ENCODE results near the gene CX3CR1.

DNA sequence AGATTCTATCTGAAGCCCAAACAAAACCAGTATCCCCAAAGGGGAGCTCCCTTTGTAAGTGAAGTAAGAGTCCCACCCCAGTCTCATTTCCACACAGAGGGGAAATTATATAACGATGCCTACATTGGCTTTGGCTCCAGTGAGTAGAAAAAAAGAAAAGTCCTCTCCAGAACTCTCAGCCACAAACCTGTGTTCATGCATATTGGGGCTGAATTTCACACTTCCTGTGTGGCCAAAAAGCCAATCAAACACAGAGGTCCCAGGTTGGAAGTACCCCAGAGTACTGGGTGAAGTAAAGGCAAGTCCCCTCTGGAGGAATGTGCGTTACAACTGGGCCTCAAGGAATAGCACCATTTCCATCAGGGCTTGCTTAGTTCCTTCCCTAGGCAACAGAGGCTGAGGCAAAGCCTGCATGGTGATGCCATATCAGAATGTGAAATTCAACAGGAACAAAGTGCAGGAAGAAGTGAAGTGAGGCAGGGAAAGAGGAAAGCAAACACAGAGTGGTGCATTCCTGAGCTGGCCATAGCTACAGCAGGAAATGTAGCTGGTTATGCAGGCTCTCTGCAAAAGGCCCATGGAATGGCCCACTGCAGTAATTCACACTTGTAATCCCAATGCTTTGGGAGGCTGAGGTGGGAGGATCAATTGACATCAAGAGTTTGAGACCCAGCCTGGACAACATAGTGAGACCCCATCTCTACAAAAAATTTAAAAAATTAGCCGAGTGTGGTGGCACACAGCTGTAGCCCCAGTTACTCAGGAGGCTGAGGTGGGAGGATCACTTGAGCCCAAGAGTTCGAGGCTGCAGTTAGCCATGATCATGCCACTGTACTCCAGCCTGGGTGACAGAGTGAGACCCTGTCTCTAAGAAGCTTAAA lies 16.6 kb upstream of the CX3CR1 start:
- TF ChIP-seq, protein P1, sequence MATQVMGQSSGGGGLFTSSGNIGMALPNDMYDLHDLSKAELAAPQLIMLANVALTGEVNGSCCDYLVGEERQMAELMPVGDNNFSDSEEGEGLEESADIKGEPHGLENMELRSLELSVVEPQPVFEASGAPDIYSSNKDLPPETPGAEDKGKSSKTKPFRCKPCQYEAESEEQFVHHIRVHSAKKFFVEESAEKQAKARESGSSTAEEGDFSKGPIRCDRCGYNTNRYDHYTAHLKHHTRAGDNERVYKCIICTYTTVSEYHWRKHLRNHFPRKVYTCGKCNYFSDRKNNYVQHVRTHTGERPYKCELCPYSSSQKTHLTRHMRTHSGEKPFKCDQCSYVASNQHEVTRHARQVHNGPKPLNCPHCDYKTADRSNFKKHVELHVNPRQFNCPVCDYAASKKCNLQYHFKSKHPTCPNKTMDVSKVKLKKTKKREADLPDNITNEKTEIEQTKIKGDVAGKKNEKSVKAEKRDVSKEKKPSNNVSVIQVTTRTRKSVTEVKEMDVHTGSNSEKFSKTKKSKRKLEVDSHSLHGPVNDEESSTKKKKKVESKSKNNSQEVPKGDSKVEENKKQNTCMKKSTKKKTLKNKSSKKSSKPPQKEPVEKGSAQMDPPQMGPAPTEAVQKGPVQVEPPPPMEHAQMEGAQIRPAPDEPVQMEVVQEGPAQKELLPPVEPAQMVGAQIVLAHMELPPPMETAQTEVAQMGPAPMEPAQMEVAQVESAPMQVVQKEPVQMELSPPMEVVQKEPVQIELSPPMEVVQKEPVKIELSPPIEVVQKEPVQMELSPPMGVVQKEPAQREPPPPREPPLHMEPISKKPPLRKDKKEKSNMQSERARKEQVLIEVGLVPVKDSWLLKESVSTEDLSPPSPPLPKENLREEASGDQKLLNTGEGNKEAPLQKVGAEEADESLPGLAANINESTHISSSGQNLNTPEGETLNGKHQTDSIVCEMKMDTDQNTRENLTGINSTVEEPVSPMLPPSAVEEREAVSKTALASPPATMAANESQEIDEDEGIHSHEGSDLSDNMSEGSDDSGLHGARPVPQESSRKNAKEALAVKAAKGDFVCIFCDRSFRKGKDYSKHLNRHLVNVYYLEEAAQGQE (IDR thresholded peaks at IDR 0.05; ENCODE audit: insufficient read depth in 1 of 2, low read depth in 2 of 2, low read length in 2 of 2) = no peak
- TF ChIP-seq POLR2AphosphoS5 (IDR thresholded peaks at IDR 0.05; ENCODE audit: low read depth, low read length) = no peak
- no peak for TF ChIP-seq FOXP2 (optimal IDR thresholded peaks at IDR 0.05; ENCODE audit: borderline replicate concordance, extremely low read depth, extremely low read length, insufficient read depth)
- no peak for TF ChIP-seq TAF1 (IDR thresholded peaks at IDR 0.05; ENCODE audit: borderline replicate concordance, insufficient read depth, low read length)

All from PFSK-1 (cell line).